Fibroblast of lung (primary cell): ENCODE results near the gene C17orf107. TPM values are rescaled to one million over a fixed set of nuclear protein-coding genes. Genes with fewer than 3 reads are reported as not detected.

Source experiments
- DNase-seq, 2 donors: peaks; one replicate each; pipeline versions ENCODE4 v3.0.0 to v3.0.0-alpha.2; 2010; ENCODE audit warnings: low read depth in 2 of 2
- H2AFZ ChIP-seq: 2 replicates; pipeline ENCODE4 v1.5.1; 2012; ENCODE audit warnings: low read length, control low read depth, inconsistent platforms
- H3K27ac ChIP-seq: 2 replicates; pipeline ENCODE4 v1.5.1; 2011; ENCODE audit warnings: low read length, control low read depth; ENCODE audit not compliant: insufficient read depth
- H3K27me3 ChIP-seq: 2 replicates; pipeline ENCODE4 v1.5.1; 2011; ENCODE audit warnings: mild to moderate bottlenecking, low read length; ENCODE audit not compliant: control insufficient read depth, insufficient read depth
- H3K36me3 ChIP-seq: 2 replicates; pipeline ENCODE4 v1.5.1; 2011; ENCODE audit warnings: low read length; ENCODE audit not compliant: control insufficient read depth, insufficient read depth
- H3K4me1 ChIP-seq: 2 replicates; pipeline ENCODE4 v1.5.1; 2011; ENCODE audit warnings: low read length; ENCODE audit not compliant: control insufficient read depth, insufficient read depth; ENCODE audit errors: extremely low read depth
- H3K4me2 ChIP-seq: 2 replicates; pipeline ENCODE4 v1.5.1; 2011; ENCODE audit warnings: low read length, control low read depth; ENCODE audit not compliant: insufficient read depth; ENCODE audit errors: extremely low read depth
- H3K4me3 ChIP-seq, 4 experiments: fragments of 200-600 bp in 1 of 4; sonication (generic) in 1 of 4; replicated peaks in 1 of 4; 2 replicates each; pipeline ENCODE4 v1.5.1; 2011 to 2016; ENCODE audit warnings: low read length in 4 of 4, low read depth in 3 of 4, mild to moderate bottlenecking in 3 of 4, control low read depth in 2 of 4, inconsistent platforms in 1 of 4, mixed read lengths in 1 of 4; ENCODE audit not compliant: insufficient read depth in 1 of 4; ENCODE audit errors: control extremely low read depth in 1 of 4
- H3K79me2 ChIP-seq: 2 replicates; pipeline ENCODE4 v1.5.1; 2012; ENCODE audit warnings: mild to moderate bottlenecking, low read length, inconsistent platforms; ENCODE audit not compliant: control insufficient read depth, insufficient read depth
- H3K9ac ChIP-seq: 2 replicates; pipeline ENCODE4 v1.5.1; 2011; ENCODE audit warnings: mild to moderate bottlenecking, low read length, control low read depth; ENCODE audit not compliant: insufficient read depth
- H3K9me3 ChIP-seq: 2 replicates; pipeline ENCODE4 v1.5.1; 2012; ENCODE audit warnings: low read depth, low read length; ENCODE audit not compliant: control insufficient read depth, insufficient read depth
- H4K20me1 ChIP-seq: 2 replicates; pipeline ENCODE4 v1.5.1; 2011; ENCODE audit warnings: low read length; ENCODE audit not compliant: control insufficient read depth, insufficient read depth; ENCODE audit errors: extremely low read depth
- CTCF ChIP-seq, 2 donors: IDR thresholded peaks in 1 of 2; conservative IDR thresholded peaks in 1 of 2; 1 replicate in 1 of 2; 2 replicates in 1 of 2; pipeline ENCODE4 v1.5.1; 2011 to 2012; ENCODE audit warnings: low read length in 2 of 2, control low read depth in 1 of 2, inconsistent platforms in 1 of 2, low read depth in 1 of 2, mild to moderate bottlenecking in 1 of 2
- EZH2 ChIP-seq: IDR thresholded peaks from 2 replicates; pipeline ENCODE4 v1.5.1; 2012; ENCODE audit warnings: low read length, control low read depth, mild to moderate bottlenecking; ENCODE audit errors: missing control alignments
- polyA plus RNA-seq, 2 donors: library from polyadenylated mRNA; depleted of rRNA in 1 of 2; stranded (reverse) in 1 of 2; unstranded in 1 of 2; fragments of >200 nt; gene quantifications; 2 replicates each; pipeline ENCODE4 v1.2.1, GENCODE V29; 2011 to 2012; ENCODE audit warnings: missing spikeins in 1 of 2
- total RNA-seq: library from RNA; depleted of rRNA; stranded (reverse); fragments of >200 nt; gene quantifications from 2 replicates; pipeline ENCODE4 v1.2.1, GENCODE V29; 2014

Gene C17orf107
- total and polyA plus RNA-seq, 2 donors (not counting 1 experiment from before 2014, with no cell fraction given), result 0.67 to 1.8 TPM

- H3K36me3 ChIP-seq, result peaks cover 35% of the 10 kb centered on the region
Measured at GRCh38 chr17:4886830-4887229, 12.5 kb upstream of the C17orf107 start.

GRCh38 chr17:4887581-4887980 is 11.8 kb upstream of the C17orf107 start:
- no peaks in the 10 kb centered on the region for H4K20me1 ChIP-seq
- H3K4me3 ChIP-seq, result no peak overlapping the region
- TF ChIP-seq EZH2, result no peak
- TF ChIP-seq CTCF (conservative IDR thresholded peaks at IDR 0.05 in 1 of 2, IDR thresholded peaks at IDR 0.05 in 1 of 2; ENCODE audit: low read depth in 1 of 2, low read length in 2 of 2), result no peak
- H3K36me3 ChIP-seq, result peaks cover 38% of the 10 kb centered on the region
- H2AFZ ChIP-seq, result no peak overlapping the region
- DNase-seq, result no peak
- no peak overlapping the region for H3K4me2 ChIP-seq
- H3K9ac ChIP-seq, result no peak overlapping the region
- no peak overlapping the region for H3K27ac ChIP-seq
- H3K9me3 ChIP-seq, result no peaks in the 10 kb centered on the region
- no peaks in the 10 kb centered on the region for H3K79me2 ChIP-seq
- no peaks in the 10 kb centered on the region for H3K4me1 ChIP-seq
- no peaks in the 10 kb centered on the region for H3K27me3 ChIP-seq

More at GRCh38 chr17:4886830-4887229, 12.5 kb upstream of the C17orf107 start:
- Histone ChIP-seq H3K4me2 (no peak overlapping the region), H3K79me2 (no peaks in the 10 kb centered on the region), H3K27ac (no peak overlapping the region), H3K4me3 (no peak overlapping the region), H3K9me3 (no peaks in the 10 kb centered on the region), H4K20me1 (no peaks in the 10 kb centered on the region), H2AFZ (no peak overlapping the region), H3K27me3 (no peaks in the 10 kb centered on the region), H3K4me1 (no peaks in the 10 kb centered on the region), H3K9ac (no peak overlapping the region)
- DNase-seq, result no peak
- TF ChIP-seq EZH2, result no peak
- no peak for TF ChIP-seq CTCF (conservative IDR thresholded peaks at IDR 0.05 in 1 of 2, IDR thresholded peaks at IDR 0.05 in 1 of 2; ENCODE audit: low read depth in 1 of 2, low read length in 2 of 2)

GRCh38 chr17:4891411-4892410 is 7.6 kb upstream of the C17orf107 start:
- Histone ChIP-seq H3K4me1 (no peaks in the 10 kb centered on the region), H3K36me3 (peaks cover 34% of the 10 kb centered on the region), H3K27me3 (no peaks in the 10 kb centered on the region), H3K79me2 (no peaks in the 10 kb centered on the region), H3K27ac (no peak overlapping the region), H3K9me3 (no peaks in the 10 kb centered on the region), H4K20me1 (no peaks in the 10 kb centered on the region), H2AFZ (no peak overlapping the region), H3K4me3 (no peak overlapping the region), H3K4me2 (no peak overlapping the region), H3K9ac (no peak overlapping the region)
- TF ChIP-seq EZH2 (no peak), CTCF (conservative IDR thresholded peaks at IDR 0.05 in 1 of 2, IDR thresholded peaks at IDR 0.05 in 1 of 2; ENCODE audit: low read depth in 1 of 2, low read length in 2 of 2) (no peak)
- no peak for DNase-seq
